ENCODE measurements around the gene FMNL3. TPM values are rescaled to one million over a fixed set of nuclear protein-coding genes. Genes with fewer than 3 reads are reported as not detected.
A peak's percentile ranks its signal among the peaks of the same experiment; 100 is the strongest.

Gene FMNL3
- total and polyA plus RNA-seq, 2 of the 13 experiments (the other 11 are each of a cell fraction or from before 2014, with no cell fraction given) = 0.44 to 1.1 TPM

DNA sequence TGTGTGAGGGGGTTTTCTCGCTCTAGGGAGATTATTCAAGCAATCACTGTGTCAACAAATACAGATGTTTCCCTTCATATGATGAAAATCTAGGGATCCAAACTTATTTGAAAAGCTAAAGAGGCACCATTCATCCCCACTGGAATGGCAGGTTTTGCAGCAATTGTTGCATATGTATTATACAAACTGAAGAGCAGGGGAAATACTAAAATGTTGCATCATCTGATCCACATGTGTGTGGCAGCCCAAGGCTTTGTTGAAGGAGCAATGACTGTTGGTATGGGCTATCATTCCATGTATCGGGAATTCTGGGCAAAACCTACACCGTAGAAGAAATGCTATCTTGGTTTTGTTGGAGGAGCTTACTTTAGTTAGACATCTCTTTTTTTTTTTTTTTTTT, 87.9 kb downstream of the FMNL3 start:
- no peak for FAIRE-seq
- H3K27me3 ChIP-seq (ENCODE audit: control insufficient read depth in 1 of 2, insufficient read depth in 2 of 2, low read length in 2 of 2) = no peaks in the 10 kb centered on the region
- intact Hi-C loops (cut with micrococcal nuclease; ENCODE audit: unreplicated experiment) (no loop called here), in situ Hi-C loops (cut with HindIII; ENCODE audit: extremely low pct_ligation_motif_present, low pct_unique_long_range_greater_than_20kb) (no loop called here)
- no peaks in the 10 kb centered on the region for H3K36me3 ChIP-seq (replicated peaks in 1 of 2; ENCODE audit: control insufficient read depth in 1 of 2, insufficient read depth in 2 of 2, low read length in 2 of 2)
- H3K9ac ChIP-seq (ENCODE audit: insufficient read depth, low read depth, low read length) = no peak overlapping the region
- H3K4me2 ChIP-seq (ENCODE audit: low read depth, low read length) = no peak overlapping the region
- H4K20me1 ChIP-seq (ENCODE audit: insufficient read depth, low read length) = no peaks in the 10 kb centered on the region
- BruUV-seq (replicated peaks) = no TSS peak
- no peak overlapping the region for H2AFZ ChIP-seq (ENCODE audit: low read length)
- no peak for DNase-seq (ENCODE audit: low spot score)
- ChIA-PET POLR2A (no interaction called here), CTCF (ENCODE audit: low intra/inter-chr PET ratio, low total read pairs) (no interaction called here)
- WGBS (ENCODE audit: low lambda C conversion rate) = 86% methylated on average over 3 of the region's 3 CpGs
- no peak overlapping the region for H3K4me3 ChIP-seq (replicated peaks in 1 of 3; ENCODE audit: insufficient read depth in 1 of 3, low read depth in 2 of 3, low read length in 3 of 3)
- peaks cover 40% of the 10 kb centered on the region for H3K4me1 ChIP-seq (ENCODE audit: insufficient read depth, low read length)
- no peaks in the 10 kb centered on the region for H3K9me3 ChIP-seq (ENCODE audit: low read length)
- TF ChIP-seq CEBPB (IDR thresholded peaks at IDR 0.05; ENCODE audit: borderline replicate concordance, low read depth, low read length) (peak; percentile 66; the same call in 1 of the 2 replicates), ATF7 (IDR thresholded peaks at IDR 0.05) (peak; percentile 26; the same call in 1 of the 2 replicates), ATF7 (CRISPR knock-in tag; IDR thresholded peaks at IDR 0.05) (no peak), ATF4 (CRISPR knock-in tag; IDR thresholded peaks at IDR 0.05) (peak in 1 of 2 experiments; percentile 71; a peak in 2 of 4 replicates), CEBPG (CRISPR knock-in tag; IDR thresholded peaks at IDR 0.05) (peak; percentile 55; the same call in 1 of the 2 replicates), RFX5 (IDR thresholded peaks at IDR 0.05; ENCODE audit: low read depth, low read length) (no peak)
- no peaks in the 10 kb centered on the region for H3K79me2 ChIP-seq (ENCODE audit: insufficient read depth, low read length)
- no peak overlapping the region for H3K27ac ChIP-seq (ENCODE audit: extremely low read length, insufficient read depth, low read length)
- no peak for ATAC-seq

GRCh38 chr12:49618576-49618975, 88.6 kb downstream of the FMNL3 start:
- in situ Hi-C loops (cut with HindIII; ENCODE audit: extremely low pct_ligation_motif_present, low pct_unique_long_range_greater_than_20kb) = no loop called here
- H3K9ac ChIP-seq (ENCODE audit: insufficient read depth, low read depth, low read length) = no peak overlapping the region
- H3K4me1 ChIP-seq (ENCODE audit: insufficient read depth, low read length) = peaks cover 35% of the 10 kb centered on the region
- CTCF ChIA-PET (ENCODE audit: low intra/inter-chr PET ratio, low total read pairs) = no interaction called here
- no peak overlapping the region for H3K27ac ChIP-seq (ENCODE audit: extremely low read length, insufficient read depth, low read length)
- no peak overlapping the region for H3K4me2 ChIP-seq (ENCODE audit: low read depth, low read length)
- H3K27me3 ChIP-seq (ENCODE audit: control insufficient read depth in 1 of 2, insufficient read depth in 2 of 2, low read length in 2 of 2) = no peaks in the 10 kb centered on the region
- no peak for FAIRE-seq
- ATAC-seq = no peak
- no peak overlapping the region for H3K4me3 ChIP-seq (replicated peaks in 1 of 3; ENCODE audit: insufficient read depth in 1 of 3, low read depth in 2 of 3, low read length in 3 of 3)
- intact Hi-C loops (cut with micrococcal nuclease; ENCODE audit: unreplicated experiment) = no loop called here
- H4K20me1 ChIP-seq (ENCODE audit: insufficient read depth, low read length) = no peaks in the 10 kb centered on the region
- no peak for DNase-seq (ENCODE audit: low spot score)
- H2AFZ ChIP-seq (ENCODE audit: low read length) = no peak overlapping the region
- 82% methylated on average over 1 of the region's 1 CpG for WGBS (ENCODE audit: low lambda C conversion rate)
- no TSS peak for BruUV-seq (replicated peaks)
- H3K79me2 ChIP-seq (ENCODE audit: insufficient read depth, low read length) = no peaks in the 10 kb centered on the region
- no peaks in the 10 kb centered on the region for H3K36me3 ChIP-seq (replicated peaks in 1 of 2; ENCODE audit: control insufficient read depth in 1 of 2, insufficient read depth in 2 of 2, low read length in 2 of 2)
- POLR2A ChIA-PET = no interaction called here
- H3K9me3 ChIP-seq (ENCODE audit: low read length) = no peaks in the 10 kb centered on the region
- TF ChIP-seq PLRG1 (conservative IDR thresholded peaks at IDR 0.05) (no peak), SCMH1 (CRISPR knock-in tag; IDR thresholded peaks at IDR 0.05; ENCODE audit: borderline replicate concordance) (no peak), MTERF4 (CRISPR knock-in tag; IDR thresholded peaks at IDR 0.05) (no peak), MZF1 (CRISPR knock-in tag; IDR thresholded peaks at IDR 0.05; ENCODE audit: borderline replicate concordance) (no peak), ZNF230 (CRISPR knock-in tag; IDR thresholded peaks at IDR 0.05) (no peak), NAIF1 (CRISPR knock-in tag; IDR thresholded peaks at IDR 0.05; ENCODE audit: borderline replicate concordance) (no peak), GZF1 (CRISPR knock-in tag; IDR thresholded peaks at IDR 0.05) (no peak), RARA (CRISPR knock-in tag; IDR thresholded peaks at IDR 0.05) (no peak), ZNF607 (CRISPR knock-in tag; IDR thresholded peaks at IDR 0.05; ENCODE audit: borderline replicate concordance) (no peak)
- TF ChIP-seq, protein P1, sequence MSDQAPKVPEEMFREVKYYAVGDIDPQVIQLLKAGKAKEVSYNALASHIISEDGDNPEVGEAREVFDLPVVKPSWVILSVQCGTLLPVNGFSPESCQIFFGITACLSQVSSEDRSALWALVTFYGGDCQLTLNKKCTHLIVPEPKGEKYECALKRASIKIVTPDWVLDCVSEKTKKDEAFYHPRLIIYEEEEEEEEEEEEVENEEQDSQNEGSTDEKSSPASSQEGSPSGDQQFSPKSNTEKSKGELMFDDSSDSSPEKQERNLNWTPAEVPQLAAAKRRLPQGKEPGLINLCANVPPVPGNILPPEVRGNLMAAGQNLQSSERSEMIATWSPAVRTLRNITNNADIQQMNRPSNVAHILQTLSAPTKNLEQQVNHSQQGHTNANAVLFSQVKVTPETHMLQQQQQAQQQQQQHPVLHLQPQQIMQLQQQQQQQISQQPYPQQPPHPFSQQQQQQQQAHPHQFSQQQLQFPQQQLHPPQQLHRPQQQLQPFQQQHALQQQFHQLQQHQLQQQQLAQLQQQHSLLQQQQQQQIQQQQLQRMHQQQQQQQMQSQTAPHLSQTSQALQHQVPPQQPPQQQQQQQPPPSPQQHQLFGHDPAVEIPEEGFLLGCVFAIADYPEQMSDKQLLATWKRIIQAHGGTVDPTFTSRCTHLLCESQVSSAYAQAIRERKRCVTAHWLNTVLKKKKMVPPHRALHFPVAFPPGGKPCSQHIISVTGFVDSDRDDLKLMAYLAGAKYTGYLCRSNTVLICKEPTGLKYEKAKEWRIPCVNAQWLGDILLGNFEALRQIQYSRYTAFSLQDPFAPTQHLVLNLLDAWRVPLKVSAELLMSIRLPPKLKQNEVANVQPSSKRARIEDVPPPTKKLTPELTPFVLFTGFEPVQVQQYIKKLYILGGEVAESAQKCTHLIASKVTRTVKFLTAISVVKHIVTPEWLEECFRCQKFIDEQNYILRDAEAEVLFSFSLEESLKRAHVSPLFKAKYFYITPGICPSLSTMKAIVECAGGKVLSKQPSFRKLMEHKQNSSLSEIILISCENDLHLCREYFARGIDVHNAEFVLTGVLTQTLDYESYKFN (CRISPR knock-in tag; conservative IDR thresholded peaks at IDR 0.05) = no peak
